ENCODE measurements around the gene METTL27. TPM values are rescaled to one million over a fixed set of nuclear protein-coding genes. Genes with fewer than 3 reads are reported as not detected.

Gene METTL27
- total RNA-seq, 3 donors from 2014 or later (not counting 1 experiment from before 2014, with no cell fraction given): 1.2 TPM; not detected in 2

DNA sequence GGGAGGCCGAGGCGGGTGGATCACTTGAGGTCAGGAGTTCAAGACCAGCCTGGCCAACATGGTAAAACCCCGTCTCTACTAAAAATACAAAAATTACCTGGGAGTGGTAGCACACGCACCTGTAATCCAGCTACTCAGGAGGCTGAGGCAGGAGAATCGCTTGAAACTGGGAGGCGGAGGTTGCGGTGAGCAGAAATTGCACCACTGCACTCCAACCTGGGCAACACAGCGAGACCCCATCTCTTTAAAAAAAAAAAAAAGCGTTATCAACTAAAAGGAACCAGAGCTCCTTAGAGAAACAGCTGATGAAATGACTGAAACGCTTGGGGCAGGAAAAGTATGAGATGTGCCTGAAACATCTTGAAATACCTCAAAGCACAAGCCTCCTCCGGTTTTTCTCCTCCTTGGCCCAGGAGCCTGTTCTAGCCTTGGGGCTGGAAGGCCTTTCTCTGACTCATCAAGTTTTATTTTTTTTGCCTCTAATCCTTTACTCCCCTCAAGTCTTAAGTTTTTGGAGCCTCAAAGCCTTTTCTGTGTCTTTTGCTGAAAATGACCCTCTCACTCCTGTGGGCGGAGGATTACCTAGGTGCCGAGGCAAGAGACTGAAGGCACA, 2.6 kb upstream of the METTL27 start:
- H3K4me3 Mint-ChIP-seq: no peak overlapping the region
- Histone ChIP-seq H3K4me3 (ENCODE audit: low read length) (no peak overlapping the region), H3K4me1 (ENCODE audit: control insufficient read depth, insufficient read depth, low read length) (peaks cover 22% of the 10 kb centered on the region), H3K36me3 (ENCODE audit: control insufficient read depth, insufficient read depth, low read length) (no peaks in the 10 kb centered on the region), H3K9me3 (ENCODE audit: control insufficient read depth, insufficient read depth, low read length) (no peaks in the 10 kb centered on the region), H3K27ac (ENCODE audit: low read length) (no peak overlapping the region), H3K27me3 (ENCODE audit: control insufficient read depth, insufficient read depth, low read length) (no peaks in the 10 kb centered on the region)
- 91% methylated on average over 12 of the region's 13 CpGs for WGBS (ENCODE audit: insufficient coverage)
- intact Hi-C loops (cut with micrococcal nuclease): no loop called here
- H3K36me3 Mint-ChIP-seq: no peaks in the 10 kb centered on the region
- peaks cover 0 to 13% of the 10 kb centered on the region in 2 donors for H3K4me1 Mint-ChIP-seq
- H3K27ac Mint-ChIP-seq: no peak overlapping the region
- DNase-seq (no peak), ATAC-seq (no peak)
- no peaks in the 10 kb centered on the region for H3K9me3 Mint-ChIP-seq
- TF ChIP-seq CTCF (IDR thresholded peaks at IDR 0.05): no peak
- peaks cover 0 to under 1% of the 10 kb centered on the region in 2 donors for H3K27me3 Mint-ChIP-seq (ENCODE audit: low read depth in 2 of 2)

DNA sequence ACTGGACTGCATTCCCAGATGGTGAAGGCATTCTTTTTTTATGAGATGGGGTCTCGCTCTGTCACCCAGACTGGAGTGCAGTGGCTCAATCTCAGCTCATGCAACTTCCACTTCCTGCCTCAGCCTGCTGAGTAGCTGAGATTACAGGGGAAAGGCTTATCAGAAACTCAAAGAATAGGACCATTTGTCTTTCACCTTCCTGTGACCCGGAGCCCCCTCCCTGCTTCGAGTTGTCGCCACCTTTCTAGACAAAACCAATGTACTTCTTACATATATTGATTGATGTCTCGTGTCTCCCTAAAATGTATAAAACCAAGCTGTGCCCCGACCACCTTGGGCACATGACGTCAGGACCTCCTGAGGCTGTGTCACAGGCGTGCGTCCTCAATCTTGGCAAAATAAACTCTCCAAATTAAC, 1.8 kb upstream of the METTL27 start:
- Histone ChIP-seq H3K36me3 (ENCODE audit: control insufficient read depth, insufficient read depth, low read length) (no peaks in the 10 kb centered on the region), H3K9me3 (ENCODE audit: control insufficient read depth, insufficient read depth, low read length) (no peaks in the 10 kb centered on the region), H3K4me3 (ENCODE audit: low read length) (no peak overlapping the region), H3K27ac (ENCODE audit: low read length) (no peak overlapping the region), H3K4me1 (ENCODE audit: control insufficient read depth, insufficient read depth, low read length) (peaks cover 22% of the 10 kb centered on the region), H3K27me3 (ENCODE audit: control insufficient read depth, insufficient read depth, low read length) (no peaks in the 10 kb centered on the region)
- no peaks in the 10 kb centered on the region for H3K27me3 Mint-ChIP-seq (ENCODE audit: low read depth in 2 of 2)
- ATAC-seq: no peak
- H3K9me3 Mint-ChIP-seq: no peaks in the 10 kb centered on the region
- no peak for DNase-seq
- no peak for TF ChIP-seq CTCF (IDR thresholded peaks at IDR 0.05)
- peak overlapping the region; percentile 55 for H3K4me3 Mint-ChIP-seq
- H3K27ac Mint-ChIP-seq: no peak overlapping the region
- no peaks in the 10 kb centered on the region for H3K36me3 Mint-ChIP-seq
- intact Hi-C loops (cut with micrococcal nuclease): no loop called here
- peaks cover 0 to 13% of the 10 kb centered on the region in 2 donors for H3K4me1 Mint-ChIP-seq
- WGBS (ENCODE audit: insufficient coverage): 18% methylated on average over 9 of the region's 9 CpGs

DNA sequence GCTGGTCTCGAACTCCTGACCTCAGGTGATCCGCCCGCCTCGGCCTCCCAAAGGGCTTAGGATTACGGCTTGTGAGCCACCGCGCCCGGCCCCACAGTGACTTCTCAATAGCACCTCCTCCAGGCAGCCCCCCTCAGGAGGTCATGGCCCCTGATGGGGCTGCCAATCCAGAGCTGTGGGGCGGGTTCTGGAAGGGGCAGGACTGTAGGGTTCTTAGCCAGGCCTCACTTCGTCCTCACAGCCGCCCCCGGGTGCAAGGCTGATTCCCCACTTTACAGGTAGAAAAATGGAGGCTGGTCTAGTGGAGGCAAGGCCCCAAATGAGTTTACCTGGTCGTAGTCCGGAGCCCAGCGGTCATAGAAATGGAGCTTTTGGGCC, 638 bp downstream of the METTL27 start:
- Histone ChIP-seq H3K4me3 (ENCODE audit: low read length) (peak overlapping the region; percentile 43), H3K4me1 (ENCODE audit: control insufficient read depth, insufficient read depth, low read length) (peaks cover 22% of the 10 kb centered on the region), H3K9me3 (ENCODE audit: control insufficient read depth, insufficient read depth, low read length) (no peaks in the 10 kb centered on the region), H3K27ac (ENCODE audit: low read length) (no peak overlapping the region), H3K36me3 (ENCODE audit: control insufficient read depth, insufficient read depth, low read length) (no peaks in the 10 kb centered on the region), H3K27me3 (ENCODE audit: control insufficient read depth, insufficient read depth, low read length) (no peaks in the 10 kb centered on the region)
- peaks cover 0 to 13% of the 10 kb centered on the region in 2 donors for H3K4me1 Mint-ChIP-seq
- peak overlapping the region; percentile 21 for H3K4me3 Mint-ChIP-seq
- TF ChIP-seq CTCF (IDR thresholded peaks at IDR 0.05): no peak
- DNase-seq (no peak), ATAC-seq (no peak)
- peak overlapping the region in 1 of 2 donors; percentile 72 for H3K27ac Mint-ChIP-seq
- WGBS (ENCODE audit: insufficient coverage): 89% methylated on average over 15 of the region's 15 CpGs
- no peaks in the 10 kb centered on the region for H3K36me3 Mint-ChIP-seq
- no peaks in the 10 kb centered on the region for H3K9me3 Mint-ChIP-seq
- intact Hi-C loops (cut with micrococcal nuclease): no loop called here
- no peaks in the 10 kb centered on the region for H3K27me3 Mint-ChIP-seq (ENCODE audit: low read depth in 2 of 2)
